ENCODE results near the gene BTBD2.
A peak's percentile ranks its signal among the peaks of the same experiment; 100 is the strongest.

BTBD2 gene

DNA sequence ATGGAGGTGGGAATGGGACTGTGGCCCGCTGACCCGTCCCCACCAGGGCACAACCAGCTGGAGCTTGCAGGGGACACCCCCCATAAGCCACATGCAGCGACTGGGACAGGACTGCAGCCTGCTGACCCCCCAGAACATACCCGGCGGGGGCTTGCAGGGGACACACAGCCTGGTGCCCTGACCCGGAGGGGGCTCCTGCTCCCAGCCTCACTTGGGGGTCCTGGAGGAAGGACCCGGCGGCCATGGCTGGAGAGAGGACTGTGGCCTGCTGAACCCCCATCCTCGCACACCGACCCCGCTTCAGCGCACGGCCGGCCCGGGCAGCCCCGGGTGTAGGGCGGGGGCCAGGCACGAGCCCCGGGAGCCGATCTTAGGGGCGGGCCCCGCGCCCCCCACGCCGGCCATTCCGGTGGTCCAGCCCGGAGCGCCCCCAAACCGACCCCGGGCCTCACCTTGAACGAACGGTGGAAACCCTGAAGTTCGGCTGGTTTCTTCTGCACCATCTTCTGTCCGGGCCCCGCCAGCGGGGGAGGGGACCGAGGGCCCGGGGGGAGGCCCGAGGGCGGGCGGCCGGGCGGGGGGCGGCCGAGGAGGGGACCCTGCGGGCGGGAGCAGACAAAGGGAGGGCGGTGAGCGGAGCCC is 35.0 kb upstream of the BTBD2 start:
- no peak for DNase-seq

DNA sequence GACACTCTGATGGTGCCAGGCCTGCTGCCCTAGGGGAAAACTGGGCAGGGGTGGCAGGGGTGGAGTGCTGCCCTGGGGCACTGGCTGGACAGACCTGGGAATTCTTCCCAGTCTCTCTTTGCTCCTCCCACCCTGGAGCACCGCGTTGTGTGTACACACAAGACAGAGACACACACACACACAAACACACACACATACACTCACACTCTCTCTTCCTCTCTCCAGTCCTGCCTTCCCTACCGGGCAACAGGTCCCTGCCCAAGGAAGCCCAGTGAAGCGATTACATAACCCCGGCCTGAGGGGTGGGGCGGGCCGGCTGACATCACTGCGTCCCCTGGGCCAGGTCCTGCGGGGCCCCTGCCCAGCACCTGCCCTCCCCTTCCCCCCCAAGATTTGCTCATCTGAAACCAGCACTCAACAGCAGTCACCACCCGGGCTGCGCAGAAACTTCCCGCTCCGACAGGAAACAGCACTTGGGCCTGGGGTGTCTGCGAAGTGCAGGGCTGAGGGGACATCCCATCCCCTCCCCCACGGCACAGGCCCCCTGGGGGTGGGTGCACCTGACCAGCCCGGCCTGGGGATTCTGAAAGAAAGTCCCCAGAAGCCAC is 34.3 kb upstream of the BTBD2 start:
- DNase-seq: peak; percentile 72 to 74

DNA sequence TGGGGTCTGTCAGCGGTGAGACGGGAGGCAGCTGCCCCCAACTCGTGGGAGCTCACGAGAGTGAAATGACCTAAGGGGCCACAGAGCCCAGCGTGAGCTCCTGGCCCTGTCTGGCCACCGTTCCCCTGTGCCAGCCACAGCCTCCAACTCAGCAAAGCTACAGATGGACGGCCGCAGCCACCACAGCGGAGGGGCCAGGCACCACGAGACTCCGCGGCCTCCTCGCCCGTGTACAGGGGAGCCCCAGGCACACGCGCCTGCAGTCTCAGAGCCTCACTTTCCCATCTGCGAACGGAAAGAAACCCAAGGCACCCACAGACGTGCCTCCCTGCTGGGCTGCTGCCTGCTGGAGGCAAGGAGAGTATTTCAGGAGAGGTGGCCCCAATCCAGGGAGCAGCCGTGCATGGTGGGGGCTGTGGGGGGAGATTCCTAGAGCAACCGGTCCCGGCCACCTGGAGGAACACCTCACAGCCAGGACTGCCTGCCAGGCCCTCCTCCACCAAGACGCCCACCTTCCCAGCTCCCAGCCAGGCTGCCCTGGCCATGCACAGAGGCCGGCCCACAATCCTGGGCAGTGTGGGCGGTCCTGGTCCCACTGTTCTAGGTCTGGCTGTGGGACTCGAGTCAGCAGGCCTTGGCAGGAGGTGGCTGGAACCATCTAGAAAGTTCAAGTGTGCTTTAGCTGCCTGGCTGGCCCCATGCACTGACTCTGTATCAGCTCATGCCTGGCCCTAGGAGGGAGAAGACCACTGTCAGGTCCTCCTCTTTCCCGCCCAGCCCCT is 33.6 kb upstream of the BTBD2 start:
- DNase-seq: no peak

DNA sequence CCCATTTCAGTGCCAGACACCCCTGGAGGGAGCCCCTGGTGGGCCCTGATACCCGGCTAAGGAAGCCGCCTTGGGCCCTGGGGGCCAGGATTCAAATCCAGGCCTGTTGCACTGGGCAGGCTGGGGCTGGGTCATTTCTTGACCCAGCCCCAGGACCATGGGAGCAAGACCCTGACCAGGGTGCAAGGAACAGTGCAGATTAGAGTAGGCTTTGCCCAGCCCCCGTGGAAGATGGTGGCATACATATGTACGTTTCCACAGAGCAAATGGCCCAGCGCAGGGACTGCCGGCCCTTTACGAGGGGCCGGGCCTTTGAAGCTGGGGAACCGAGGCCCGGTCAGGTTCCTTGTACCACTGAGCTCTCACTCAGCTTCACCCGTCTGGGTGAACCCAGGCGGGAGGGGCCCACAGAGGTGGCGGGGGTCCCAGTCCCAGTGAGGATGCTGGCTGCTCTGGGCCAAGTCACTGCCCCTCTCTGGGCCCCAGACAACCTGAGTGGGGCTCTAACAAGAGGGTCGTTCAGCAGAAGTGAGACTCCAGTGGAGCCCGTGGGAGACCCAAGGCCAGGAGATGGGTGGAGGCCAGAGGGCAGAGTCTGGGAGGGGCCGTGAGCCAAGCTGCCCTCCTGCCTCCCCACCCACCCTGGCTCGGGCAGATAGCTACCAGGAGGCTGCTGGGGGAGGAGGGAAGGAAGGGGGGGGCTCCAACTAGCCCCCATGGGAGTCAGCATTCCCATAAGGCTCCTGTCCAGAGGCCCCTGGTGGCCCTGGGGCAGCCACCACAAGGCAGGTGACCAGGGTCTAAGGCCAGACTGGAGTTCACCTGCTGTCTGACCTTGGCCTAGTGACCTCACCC is 32.8 kb upstream of the BTBD2 start:
- no peak for DNase-seq

DNA sequence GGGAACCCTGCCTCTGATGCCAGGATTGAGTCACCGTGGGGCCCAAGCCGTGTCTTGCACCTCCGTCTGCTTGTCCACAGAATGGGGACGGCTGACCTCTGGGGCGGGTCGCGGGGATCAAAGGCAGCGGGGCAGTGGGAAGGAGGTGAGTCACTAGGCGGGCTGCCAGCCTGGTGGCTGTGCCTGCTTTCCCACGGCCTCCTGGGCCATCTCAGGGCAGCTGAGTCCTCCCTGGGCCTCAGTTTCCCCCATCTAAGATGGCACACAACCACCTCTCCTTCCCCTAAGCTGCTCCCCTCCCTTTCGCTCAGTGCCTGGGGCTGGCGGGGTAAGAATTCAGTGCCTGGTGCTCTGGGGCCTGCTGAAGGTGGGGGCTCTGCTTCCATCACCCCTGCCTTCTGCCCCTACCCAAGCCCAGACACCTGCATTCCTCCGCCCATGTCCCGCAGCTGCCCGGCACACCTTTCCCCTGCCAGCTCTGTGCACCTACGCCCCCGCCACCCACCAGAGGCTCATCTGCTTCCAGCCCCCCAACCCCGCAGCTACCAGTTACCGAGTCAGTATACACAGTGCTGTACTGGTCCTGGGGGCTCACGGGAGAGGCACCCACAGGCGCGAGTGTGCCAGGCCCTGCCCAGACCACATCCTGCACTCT is 32.1 kb upstream of the BTBD2 start:
- no peak for DNase-seq

DNA sequence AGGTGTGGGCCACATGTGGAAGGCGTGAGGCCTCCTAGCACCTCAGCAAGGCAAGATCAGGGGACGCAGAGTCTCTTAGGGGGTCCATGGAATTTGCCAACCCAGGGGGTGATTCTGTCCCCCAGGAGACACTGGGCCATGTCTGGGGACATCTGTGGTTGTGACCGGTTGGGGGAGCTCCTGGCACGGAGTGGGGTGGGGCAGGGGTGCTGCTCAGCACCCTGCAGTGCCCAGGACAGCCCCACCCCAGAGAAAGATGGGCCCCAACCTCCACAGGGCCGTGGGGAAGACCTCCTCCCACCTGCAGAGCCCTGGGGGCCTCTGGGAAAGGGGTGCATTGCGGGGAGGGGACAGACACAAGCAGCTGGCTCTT is 31.5 kb upstream of the BTBD2 start:
- DNase-seq: no peak

DNA sequence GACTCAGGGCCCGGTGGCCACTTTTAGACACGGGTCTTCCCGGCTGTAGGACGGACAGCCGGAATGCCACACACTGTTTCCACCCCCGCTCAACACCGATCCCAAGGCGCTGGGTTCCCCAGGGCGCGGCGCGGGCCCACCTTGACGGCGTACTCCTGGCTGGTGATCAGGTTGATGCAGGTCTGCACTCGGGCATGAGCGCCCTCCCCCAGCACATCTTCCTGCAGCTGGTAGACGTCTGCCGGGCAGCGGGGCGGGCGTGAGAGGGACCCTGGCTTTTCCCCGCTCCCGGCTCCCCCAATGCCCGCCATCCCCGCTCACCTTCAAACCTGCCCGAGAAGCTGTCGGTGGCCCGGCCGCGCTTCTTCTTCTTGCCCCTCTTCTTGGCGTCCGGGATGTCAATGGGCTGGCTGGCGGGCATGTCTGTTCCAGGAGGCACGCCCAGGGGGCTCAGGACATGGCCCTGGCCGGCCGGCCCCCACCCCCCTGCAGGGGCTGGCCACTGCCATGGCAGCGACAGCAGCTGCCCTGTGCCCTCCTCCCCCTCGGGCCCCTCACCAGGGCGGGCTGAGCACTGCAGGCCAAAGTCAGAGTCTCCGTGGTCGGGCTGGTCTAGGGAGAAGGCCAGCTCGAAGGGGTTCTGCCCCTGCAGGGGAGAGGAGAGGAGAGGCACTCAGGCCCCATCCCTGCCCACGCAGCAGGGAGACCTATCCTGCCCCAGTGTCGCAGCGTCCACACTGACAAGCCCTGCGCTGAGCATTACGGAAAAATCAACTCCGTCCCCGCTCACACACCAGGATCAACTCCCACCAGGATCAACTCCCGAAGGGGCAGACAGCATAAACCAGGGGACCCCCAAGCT is 30.8 kb upstream of the BTBD2 start:
- DNase-seq: no peak

DNA sequence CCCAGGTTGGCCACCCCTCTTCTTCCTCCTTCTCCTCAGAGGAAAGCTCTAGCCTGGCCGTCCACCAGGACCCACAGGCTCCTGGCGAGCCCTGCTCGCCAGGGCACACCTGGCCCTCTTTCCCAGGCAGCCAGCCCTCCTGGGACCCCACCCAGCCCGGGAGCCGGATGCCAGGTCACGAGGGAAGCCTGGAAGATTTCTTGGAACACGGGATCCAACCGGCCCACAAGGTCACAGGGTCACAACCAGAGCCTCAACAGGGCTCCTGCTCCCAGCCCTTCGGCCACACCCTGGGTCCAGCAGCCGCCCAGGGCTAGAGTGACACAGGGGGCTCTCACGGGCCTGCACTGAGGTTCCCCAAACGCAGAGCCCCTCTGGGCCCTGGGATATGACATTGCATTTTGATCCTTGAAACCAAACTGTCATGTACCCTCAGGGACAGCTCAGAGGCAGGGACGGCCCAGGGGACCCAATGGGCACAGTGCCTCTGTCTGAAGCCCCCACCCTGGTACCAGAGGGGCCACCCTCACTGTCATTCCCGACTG is 30.1 kb upstream of the BTBD2 start:
- peak in 1 of 2 experiments; percentile 18 for DNase-seq

DNA sequence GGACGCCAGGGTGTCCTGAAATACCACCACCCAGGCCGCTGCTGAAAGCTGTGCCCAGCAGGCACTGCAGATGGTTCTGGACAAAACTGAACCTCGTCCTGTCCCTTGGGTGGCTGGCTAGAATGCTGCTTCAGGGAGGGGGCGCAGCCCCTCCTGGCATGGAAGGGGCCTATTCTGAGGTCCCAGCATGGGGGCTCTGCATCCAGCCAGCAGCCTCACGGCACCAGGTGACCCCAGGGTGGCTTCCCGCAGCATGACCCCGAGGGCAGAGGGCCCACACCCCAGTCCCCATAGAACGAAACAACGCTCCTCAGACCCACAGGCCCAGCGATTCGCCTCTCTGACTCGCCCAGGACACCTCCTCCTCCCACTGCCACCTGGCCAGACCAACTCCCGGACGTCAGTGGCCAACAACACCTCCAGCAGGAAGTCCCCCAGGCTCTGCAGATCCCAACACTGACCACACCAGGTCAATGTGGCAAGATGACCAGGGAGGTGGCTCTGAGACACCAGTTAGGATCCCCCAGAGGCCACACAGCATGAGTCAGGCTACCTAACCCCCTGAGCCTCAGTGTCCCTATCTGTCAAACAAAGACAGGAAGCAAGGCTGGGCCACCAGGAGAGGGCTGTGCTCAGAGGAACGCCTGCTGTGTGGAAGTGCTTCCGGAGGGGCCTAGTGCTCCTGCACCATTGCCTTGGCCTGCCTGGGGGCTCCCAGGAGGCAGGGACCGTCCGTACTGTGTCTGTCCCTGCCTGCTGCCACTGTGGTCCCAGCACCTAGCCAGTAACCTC is 29.4 kb upstream of the BTBD2 start:
- DNase-seq: no peak

DNA sequence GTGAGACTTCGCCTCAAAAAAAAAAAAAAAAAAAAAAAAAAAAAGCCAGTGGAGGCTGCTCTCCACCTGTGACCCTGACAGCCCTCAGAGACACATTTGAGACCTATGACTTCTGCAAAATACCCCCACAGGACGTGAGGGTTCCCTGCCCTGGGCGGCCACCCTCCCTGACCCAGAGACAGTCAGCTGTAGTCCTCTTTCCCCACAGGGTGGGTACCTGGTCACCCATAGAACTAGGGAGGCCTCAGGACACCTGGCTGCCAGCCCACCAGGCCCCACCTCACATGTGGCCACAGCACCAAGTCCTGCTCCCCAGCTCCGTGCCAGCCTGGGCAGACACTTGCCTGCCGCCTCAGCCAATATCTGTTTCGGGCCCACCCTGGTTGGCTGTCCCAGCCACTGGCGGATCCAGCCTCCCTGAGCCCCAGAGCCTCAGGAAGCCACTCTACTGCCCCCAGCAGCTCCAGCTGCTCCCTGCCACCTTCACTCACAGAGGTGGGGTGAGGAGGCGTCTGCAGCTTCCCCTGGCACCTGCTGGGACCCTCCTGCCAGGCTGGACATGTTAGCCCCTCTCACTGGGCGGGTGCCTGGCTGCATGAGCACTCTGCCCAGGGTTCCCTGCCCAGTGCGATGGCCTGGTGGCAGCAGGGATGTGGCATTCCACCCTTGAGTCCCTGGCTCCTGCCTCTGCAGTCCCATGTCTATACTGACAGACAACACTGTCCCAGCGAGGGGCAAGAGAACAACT is 28.6 kb upstream of the BTBD2 start:
- DNase-seq: no peak

DNA sequence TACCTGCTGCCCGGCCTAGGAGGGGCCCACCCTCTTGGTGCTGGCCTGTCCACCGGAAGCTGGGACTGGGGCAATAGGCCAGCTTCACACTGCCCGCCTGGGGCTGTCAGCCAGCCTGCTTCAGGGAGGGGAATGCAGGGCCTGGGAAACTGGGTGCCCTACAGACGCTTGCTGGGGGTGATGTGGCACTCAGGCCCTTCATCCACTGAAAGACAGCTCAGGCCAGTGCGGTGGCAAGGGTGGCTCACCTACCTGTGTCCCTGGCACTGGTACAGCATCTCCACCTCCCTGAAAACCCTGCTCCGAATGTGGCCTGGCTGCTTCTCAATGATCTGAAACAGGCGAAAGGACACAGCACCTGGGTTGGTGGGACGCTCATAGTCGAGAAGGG is 27.7 kb upstream of the BTBD2 start:
- no peak for DNase-seq

DNA sequence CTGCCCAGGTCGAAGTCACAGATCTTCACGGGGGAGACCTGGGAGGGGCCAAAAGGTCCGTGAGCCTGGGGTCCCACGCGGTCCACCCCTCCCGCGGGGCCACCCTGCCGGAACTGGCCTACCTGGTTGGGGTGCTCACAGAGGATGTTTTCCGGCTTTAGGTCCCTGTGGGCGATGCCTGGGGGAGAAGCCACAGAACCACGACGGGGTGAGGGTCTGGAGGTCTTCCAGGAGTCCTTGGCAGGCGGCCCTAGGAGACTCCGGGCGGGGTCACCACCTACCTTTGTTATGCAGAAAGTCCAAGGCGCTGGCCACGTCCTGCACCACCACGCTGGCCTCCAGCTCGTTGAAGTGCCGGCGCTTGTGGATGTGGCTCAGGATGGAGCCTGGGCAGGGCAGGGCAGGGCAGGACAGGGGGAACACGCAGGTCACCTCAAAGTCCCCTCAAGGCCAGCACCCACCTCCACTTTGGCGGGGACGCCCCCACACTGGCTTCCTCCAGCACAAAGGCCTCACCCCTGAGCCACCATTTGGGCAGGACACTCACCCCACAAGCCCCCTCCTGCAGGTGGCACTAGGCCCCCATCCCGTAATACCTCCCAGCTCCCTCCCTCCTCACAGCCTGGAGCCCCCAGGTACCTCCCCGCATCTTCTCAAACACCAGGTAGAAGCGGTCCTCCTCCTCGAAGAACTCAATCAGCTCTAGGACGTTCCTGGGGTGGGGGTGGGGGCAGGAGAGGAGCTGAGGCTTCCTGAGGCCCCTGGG is 27.2 kb upstream of the BTBD2 start:
- DNase-seq: peak in 1 of 2 experiments; percentile 27

DNA sequence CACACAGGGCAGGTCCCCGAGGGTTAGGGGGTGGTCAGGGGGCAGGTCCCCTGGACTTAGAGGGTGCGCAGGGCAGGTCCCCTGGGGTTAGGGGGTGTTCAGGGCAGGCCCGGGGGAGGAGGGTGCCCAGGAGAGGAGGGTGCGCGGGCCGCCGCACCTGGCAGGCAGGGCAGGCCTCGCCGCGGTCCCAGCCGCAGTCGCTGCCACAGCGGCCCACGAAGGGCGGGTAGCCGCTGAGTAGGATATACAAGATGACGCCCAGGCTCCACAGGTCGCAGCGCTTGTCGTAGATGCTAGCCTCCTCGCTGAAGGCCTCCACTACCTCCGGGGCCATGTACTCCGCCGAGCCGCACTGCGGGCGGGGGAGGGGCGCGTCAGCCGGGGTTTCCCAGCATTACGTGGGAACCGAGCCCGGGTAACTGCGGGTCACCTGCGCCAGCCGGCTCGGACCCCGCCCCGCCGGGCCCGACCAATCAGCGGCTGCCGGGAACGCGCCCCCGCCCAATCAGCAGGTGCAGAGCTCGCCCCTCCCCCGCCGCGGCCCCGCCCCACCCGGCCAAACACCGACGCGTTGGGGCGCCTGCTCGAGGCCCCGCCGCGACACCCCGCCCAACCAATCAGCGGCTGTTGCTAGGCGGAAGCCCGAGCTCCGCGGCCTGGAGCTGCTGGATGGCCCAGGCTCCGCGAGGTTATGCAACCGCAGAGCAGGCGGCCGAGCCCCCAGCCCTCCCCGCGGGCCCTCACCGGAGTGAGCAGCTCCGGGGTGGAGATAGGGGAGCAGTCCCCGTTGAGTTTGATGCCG is 26.4 kb upstream of the BTBD2 start:
- peak; percentile 98 to 99 for DNase-seq

DNA sequence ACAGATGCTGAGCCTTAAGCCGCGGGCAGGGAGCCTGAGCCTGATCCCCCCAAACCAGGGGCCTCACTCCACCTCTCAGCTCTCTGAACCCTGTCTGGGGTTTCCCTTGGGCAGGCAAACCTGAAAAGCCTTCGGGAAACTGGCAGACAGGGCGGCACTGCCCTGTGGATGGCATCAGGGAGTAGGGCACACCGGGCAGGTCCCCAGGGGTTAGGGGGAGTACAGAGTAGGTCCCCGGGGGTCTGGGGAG is 25.8 kb upstream of the BTBD2 start:
- DNase-seq: no peak

DNA sequence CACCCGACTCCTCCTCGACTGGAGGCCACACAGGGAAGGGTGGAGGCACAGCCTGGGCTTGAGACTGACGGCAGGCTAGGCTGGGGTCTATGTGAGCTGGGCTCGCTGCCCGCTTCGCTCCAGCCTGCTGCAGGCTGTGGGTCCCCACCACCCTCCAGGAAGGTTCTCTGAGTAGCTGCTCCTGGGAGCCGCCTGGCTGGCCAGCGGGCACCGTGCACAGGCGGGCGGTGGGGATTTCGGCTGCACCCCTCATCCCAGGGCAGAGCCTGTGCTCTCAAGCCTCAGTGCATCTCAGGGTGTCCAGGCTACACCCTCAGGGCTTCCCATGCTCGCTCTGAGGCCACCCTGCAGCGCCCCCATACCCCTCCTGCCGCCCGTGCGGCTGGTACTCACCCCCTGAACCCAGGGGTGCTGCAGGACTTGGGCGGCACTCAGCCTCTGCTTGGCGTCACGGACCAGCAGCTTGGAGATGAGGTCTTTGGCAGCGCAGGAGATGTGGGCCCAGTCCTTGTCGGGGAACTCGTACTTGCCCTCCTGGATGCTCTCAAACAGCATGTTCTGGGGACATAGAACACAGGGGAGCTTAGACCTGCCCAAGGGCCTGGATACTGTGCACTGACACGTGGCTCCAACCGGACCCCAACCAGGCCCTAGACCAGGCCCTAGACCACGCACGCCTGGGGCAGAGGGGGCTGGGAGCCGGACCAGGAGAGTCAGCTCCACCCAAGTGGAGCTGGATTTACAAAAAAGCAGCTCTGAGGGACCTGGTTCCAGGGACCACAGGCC is 25.3 kb upstream of the BTBD2 start:
- no peak for DNase-seq

DNA sequence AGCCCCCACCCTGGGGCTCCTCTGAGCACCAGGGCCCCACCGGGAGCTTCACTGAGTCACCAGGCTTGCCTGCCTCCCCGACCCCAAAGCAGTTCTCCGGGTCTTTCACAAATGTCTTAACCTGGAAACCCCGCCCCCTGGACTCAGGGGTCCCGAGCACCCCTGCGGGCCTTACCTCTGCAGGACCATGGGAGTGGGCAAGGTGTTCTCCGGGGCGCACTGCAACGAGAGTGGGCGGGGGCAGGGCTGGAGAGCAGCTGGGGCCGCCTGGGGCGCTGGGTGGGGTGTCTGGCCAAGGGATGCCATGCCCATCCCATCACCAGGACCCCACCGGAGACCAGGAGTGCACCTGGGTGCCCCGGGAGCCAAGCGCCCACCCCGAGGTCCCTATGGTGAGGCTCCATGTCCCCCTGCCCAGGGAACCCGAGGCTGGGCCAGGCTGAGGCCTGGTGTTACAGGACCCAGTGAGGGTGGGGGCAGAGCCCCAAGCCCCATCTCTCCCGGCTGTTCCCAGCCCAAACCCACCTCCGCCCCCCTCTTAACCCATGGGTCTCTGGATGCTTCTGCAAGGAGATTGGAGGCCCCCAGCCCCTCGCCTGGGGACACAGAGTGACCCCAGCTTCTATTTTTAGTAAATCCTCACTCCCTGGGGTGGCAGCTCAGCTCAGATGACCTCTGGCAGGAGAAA is 24.6 kb upstream of the BTBD2 start:
- no peak for DNase-seq

Data from activated T-cell treated with anti-CD3 and anti-CD28 coated beads, Interleukin-2, amount 50 U/mL, for 48 hours (primary cell).